ENCODE results near the gene TSPAN4. TPM values are rescaled to one million over a fixed set of nuclear protein-coding genes. Genes with fewer than 3 reads are reported as not detected.

TSPAN4 gene
- total RNA-seq, 2 experiments from 2014 or later, result 7.7 to 7.9 TPM

- CTCF ChIA-PET, result interaction anchor here (2.0 to 2.2 kb wide), 2 partner anchors 8 to 9 kb away, joined by 6 to 12 read pairs; partner anchors contain the start of gene PNPLA2
- H3K27me3 Mint-ChIP-seq, result no peaks in the 10 kb centered on the region
- POLR2A ChIA-PET, result interaction anchor here (0.8 kb wide), 1 partner anchor 9 kb away, joined by 3 read pairs; no protein-coding TSS in a partner anchor
- H3K4me3 Mint-ChIP-seq, result peak overlapping the region; percentile 90
- H3K4me1 Mint-ChIP-seq, result peaks cover 46% of the 10 kb centered on the region
- no peak for DNase-seq
- peak overlapping the region; percentile 98 for H3K27ac Mint-ChIP-seq
- no peaks in the 10 kb centered on the region for H3K9me3 Mint-ChIP-seq
- H3K36me3 Mint-ChIP-seq (ENCODE audit: low read depth), result peaks cover 26% of the 10 kb centered on the region
Observed at GRCh38 chr11:810040-810567, 32.5 kb upstream of the TSPAN4 start.

- peak overlapping the region; percentile 90 for H3K4me3 Mint-ChIP-seq
- H3K27me3 Mint-ChIP-seq, result no peaks in the 10 kb centered on the region
- H3K36me3 Mint-ChIP-seq (ENCODE audit: low read depth), result peaks cover 26% of the 10 kb centered on the region
- H3K4me1 Mint-ChIP-seq, result peaks cover 40% of the 10 kb centered on the region
- POLR2A ChIA-PET, result no interaction called here
- no peaks in the 10 kb centered on the region for H3K9me3 Mint-ChIP-seq
- CTCF ChIA-PET, result interaction anchor here (1.0 to 1.1 kb wide), 2 partner anchors 22 to 34 kb away, joined by 3 read pairs; no protein-coding TSS in a partner anchor
- DNase-seq, result no peak
- H3K27ac Mint-ChIP-seq, result peak overlapping the region; percentile 87
Observed at GRCh38 chr11:811446-812245, 31.0 kb upstream of the TSPAN4 start.

- Mint-ChIP-seq H3K4me1 (peaks cover 40% of the 10 kb centered on the region), H3K9me3 (no peaks in the 10 kb centered on the region), H3K27ac (no peak overlapping the region), H3K4me3 (no peak overlapping the region), H3K36me3 (ENCODE audit: low read depth) (peaks cover 26% of the 10 kb centered on the region), H3K27me3 (no peaks in the 10 kb centered on the region)
- ChIA-PET CTCF (interaction anchor here (1.0 kb wide), 1 partner anchor 22 kb away, joined by 3 read pairs; no protein-coding TSS in a partner anchor), POLR2A (no interaction called here)
- no peak for DNase-seq
Observed at GRCh38 chr11:812390-812789, 30.3 kb upstream of the TSPAN4 start.

- H3K9me3 Mint-ChIP-seq, result no peaks in the 10 kb centered on the region
- POLR2A ChIA-PET, result no interaction called here
- peaks cover 35% of the 10 kb centered on the region for H3K4me1 Mint-ChIP-seq
- no peak overlapping the region for H3K4me3 Mint-ChIP-seq
- no peak overlapping the region for H3K27ac Mint-ChIP-seq
- no peak for DNase-seq
- no peaks in the 10 kb centered on the region for H3K27me3 Mint-ChIP-seq
- peaks cover 23% of the 10 kb centered on the region for H3K36me3 Mint-ChIP-seq (ENCODE audit: low read depth)
- CTCF ChIA-PET, result no interaction called here
Observed at GRCh38 chr11:813072-813455, 29.6 kb upstream of the TSPAN4 start.

GRCh38 chr11:813456-814096 lies 29.1 kb upstream of the TSPAN4 start:
- Mint-ChIP-seq H3K27ac (no peak overlapping the region), H3K4me3 (no peak overlapping the region), H3K9me3 (no peaks in the 10 kb centered on the region), H3K4me1 (peaks cover 31% of the 10 kb centered on the region), H3K27me3 (no peaks in the 10 kb centered on the region), H3K36me3 (ENCODE audit: low read depth) (peaks cover 23% of the 10 kb centered on the region)
- POLR2A ChIA-PET, result no interaction called here
- CTCF ChIA-PET, result interaction anchor here (1.2 kb wide), 1 partner anchor 15 kb away, joined by 3 read pairs; no protein-coding TSS in a partner anchor
- no peak for DNase-seq

GRCh38 chr11:815675-816432 lies 26.8 kb upstream of the TSPAN4 start:
- peaks cover 19% of the 10 kb centered on the region for H3K36me3 Mint-ChIP-seq (ENCODE audit: low read depth)
- H3K27me3 Mint-ChIP-seq, result no peaks in the 10 kb centered on the region
- ChIA-PET CTCF (no interaction called here), POLR2A (no interaction called here)
- H3K27ac Mint-ChIP-seq, result no peak overlapping the region
- no peak overlapping the region for H3K4me3 Mint-ChIP-seq
- peaks cover 33% of the 10 kb centered on the region for H3K4me1 Mint-ChIP-seq
- DNase-seq, result no peak
- H3K9me3 Mint-ChIP-seq, result no peaks in the 10 kb centered on the region

GRCh38 chr11:816433-816779 lies 26.2 kb upstream of the TSPAN4 start:
- Mint-ChIP-seq H3K4me1 (peaks cover 31% of the 10 kb centered on the region), H3K36me3 (ENCODE audit: low read depth) (peaks cover 13% of the 10 kb centered on the region), H3K4me3 (no peak overlapping the region), H3K27me3 (no peaks in the 10 kb centered on the region), H3K9me3 (no peaks in the 10 kb centered on the region), H3K27ac (no peak overlapping the region)
- POLR2A ChIA-PET, result no interaction called here
- no peak for DNase-seq
- CTCF ChIA-PET, result no interaction called here

- DNase-seq, result no peak
- H3K27ac Mint-ChIP-seq, result peak within 1 kb of the TSS; percentile 92
- CTCF ChIA-PET, result interaction anchor here (0.7 to 2.1 kb wide), 11 partner anchors 10 to 412 kb away, joined by 3 to 12 read pairs (median 5); partner anchors contain the start of genes CEND1, PIDD1 and RPLP2
- peaks cover 23% of the 10 kb centered on the region for H3K4me1 Mint-ChIP-seq
- peak within 1 kb of the TSS; percentile 84 for H3K4me3 Mint-ChIP-seq
- no peaks in the 10 kb centered on the region for H3K9me3 Mint-ChIP-seq
- H3K36me3 Mint-ChIP-seq (ENCODE audit: low read depth), result peaks cover 3% of the 10 kb centered on the region
- POLR2A ChIA-PET, result interaction anchor here (1.1 kb wide), 1 partner anchor 9 kb away, joined by 3 read pairs; the partner anchor contains the start of gene RPLP2
- no peaks in the 10 kb centered on the region for H3K27me3 Mint-ChIP-seq
Observed at GRCh38 chr11:818396-819128, 24.1 kb upstream of the TSPAN4 start, which contains the start of gene PNPLA2. Gene PNPLA2 (plus strand): TSS chr11:818914. CDS start chr11:819719, 805 bp downstream.

GRCh38 chr11:819129-819931 lies 23.3 kb upstream of the TSPAN4 start:
- Mint-ChIP-seq H3K36me3 (ENCODE audit: low read depth) (peaks cover 3% of the 10 kb centered on the region), H3K27me3 (no peaks in the 10 kb centered on the region), H3K4me1 (peaks cover 21% of the 10 kb centered on the region), H3K9me3 (no peaks in the 10 kb centered on the region), H3K27ac (peak overlapping the region; percentile 92), H3K4me3 (peak overlapping the region; percentile 84)
- ChIA-PET POLR2A (interaction anchor here (1.1 kb wide), 1 partner anchor 10 kb away, joined by 3 read pairs; the partner anchor contains the start of gene RPLP2), CTCF (interaction anchor here (1.2 to 2.1 kb wide), 7 partner anchors 10 to 29 kb away, joined by 3 to 12 read pairs (median 5); partner anchors contain the start of genes CEND1 and RPLP2)
- DNase-seq, result peak; percentile 90

- Mint-ChIP-seq H3K9me3 (no peaks in the 10 kb centered on the region), H3K36me3 (ENCODE audit: low read depth) (peaks cover 7% of the 10 kb centered on the region), H3K27me3 (no peaks in the 10 kb centered on the region), H3K27ac (peak overlapping the region; percentile 92), H3K4me3 (peak overlapping the region; percentile 84), H3K4me1 (peaks cover 21% of the 10 kb centered on the region)
- DNase-seq, result peak; percentile 97
- POLR2A ChIA-PET, result interaction anchor here (1.1 kb wide), 1 partner anchor 11 kb away, joined by 3 read pairs; the partner anchor contains the start of gene RPLP2
- CTCF ChIA-PET, result interaction anchor here (1.0 to 2.1 kb wide), 7 partner anchors 10 to 30 kb away, joined by 3 to 12 read pairs (median 5); partner anchors contain the start of genes CEND1, POLR2L, RPLP2 and TSPAN4
Observed at GRCh38 chr11:819943-820649, 22.6 kb upstream of the TSPAN4 start.

Measured in activated CD4-positive, alpha-beta T cell treated with anti-CD3 and anti-CD28 coated beads, Interleukin-2, amount 10 ng/mL, durations not matched to agents 7 days and 5 days (primary cell).